HG03521 (cell line): ENCODE data around the gene RINL.

Experiments used
- ATAC-seq: cut with Tn5 transposase; IDR thresholded peaks from one replicate; pipeline ENCODE4 v1.9.1; 2021; ENCODE audit warnings: mild to moderate bottlenecking, moderate library complexity; ENCODE audit not compliant: unreplicated experiment

Gene RINL

DNA sequence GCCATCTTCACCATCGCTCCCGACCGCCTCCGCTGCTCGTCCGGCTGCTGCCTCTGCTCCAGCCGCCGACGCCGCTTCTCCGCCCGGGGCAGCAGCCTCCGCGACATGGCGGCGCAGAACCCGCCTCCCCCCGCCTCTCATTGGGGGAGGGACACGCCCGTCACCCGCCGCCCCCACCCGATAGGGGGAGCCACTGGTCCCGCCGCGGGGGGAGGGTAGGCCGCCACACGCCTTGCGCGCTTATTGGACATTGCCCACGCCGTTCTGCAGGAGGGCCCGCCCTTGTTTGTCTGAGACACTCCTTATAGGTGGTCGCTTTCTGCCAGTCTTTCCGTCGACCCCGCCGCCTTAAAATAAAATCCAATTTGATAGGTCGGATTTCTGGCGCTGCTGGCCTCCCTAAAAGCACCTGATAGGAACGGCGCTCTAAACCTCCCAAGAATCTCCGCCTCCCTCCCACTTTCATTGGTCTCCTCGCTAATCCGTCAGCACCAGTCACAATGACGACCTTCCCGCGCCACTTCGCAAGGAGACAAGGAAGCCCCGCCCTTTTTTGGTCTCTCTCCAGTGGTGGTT, 28.1 kb downstream of the RINL start, which contains the start of gene HNRNPL:
HNRNPL (minus strand) TSS at position 127 of the 576 bp plus-strand sequence; CDS start at position 107, 20 bp downstream.
- peak; percentile 52 for ATAC-seq

DNA sequence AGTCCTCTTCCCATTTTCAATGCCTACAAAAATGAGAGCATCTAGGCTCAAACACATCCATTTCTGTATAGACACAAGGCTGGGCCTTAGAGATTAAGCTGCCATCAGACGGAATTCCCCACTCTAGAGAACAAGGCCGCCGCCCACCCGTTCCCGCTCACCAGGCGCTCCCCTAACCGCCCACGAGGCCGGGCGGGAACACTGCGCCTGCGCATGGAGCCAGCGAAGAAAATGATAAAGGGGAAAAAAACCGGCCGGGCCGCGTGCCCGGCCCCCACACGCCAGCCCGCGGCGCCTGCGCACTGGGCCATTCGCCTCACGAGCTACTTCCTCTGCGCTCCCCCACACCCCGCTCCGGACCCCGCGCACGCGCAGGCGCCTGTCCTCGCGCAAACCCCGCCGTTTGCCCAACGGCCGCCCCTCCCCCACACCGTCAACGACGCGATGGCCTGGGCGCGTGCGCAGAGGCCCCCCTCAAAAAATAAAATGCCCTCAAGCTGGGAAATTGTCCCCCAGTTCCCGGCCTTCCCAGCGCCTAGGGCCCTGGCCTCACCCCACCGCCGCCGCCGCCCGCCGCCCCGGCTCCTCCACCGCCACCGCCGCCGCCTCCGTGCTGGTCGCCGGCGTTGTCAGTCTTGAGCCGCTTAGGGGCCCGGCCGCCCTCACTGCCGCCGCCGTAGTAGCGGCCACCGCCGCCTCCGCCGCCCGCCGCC, 28.8 kb downstream of the RINL start:
- ATAC-seq, result peak; percentile 31

DNA sequence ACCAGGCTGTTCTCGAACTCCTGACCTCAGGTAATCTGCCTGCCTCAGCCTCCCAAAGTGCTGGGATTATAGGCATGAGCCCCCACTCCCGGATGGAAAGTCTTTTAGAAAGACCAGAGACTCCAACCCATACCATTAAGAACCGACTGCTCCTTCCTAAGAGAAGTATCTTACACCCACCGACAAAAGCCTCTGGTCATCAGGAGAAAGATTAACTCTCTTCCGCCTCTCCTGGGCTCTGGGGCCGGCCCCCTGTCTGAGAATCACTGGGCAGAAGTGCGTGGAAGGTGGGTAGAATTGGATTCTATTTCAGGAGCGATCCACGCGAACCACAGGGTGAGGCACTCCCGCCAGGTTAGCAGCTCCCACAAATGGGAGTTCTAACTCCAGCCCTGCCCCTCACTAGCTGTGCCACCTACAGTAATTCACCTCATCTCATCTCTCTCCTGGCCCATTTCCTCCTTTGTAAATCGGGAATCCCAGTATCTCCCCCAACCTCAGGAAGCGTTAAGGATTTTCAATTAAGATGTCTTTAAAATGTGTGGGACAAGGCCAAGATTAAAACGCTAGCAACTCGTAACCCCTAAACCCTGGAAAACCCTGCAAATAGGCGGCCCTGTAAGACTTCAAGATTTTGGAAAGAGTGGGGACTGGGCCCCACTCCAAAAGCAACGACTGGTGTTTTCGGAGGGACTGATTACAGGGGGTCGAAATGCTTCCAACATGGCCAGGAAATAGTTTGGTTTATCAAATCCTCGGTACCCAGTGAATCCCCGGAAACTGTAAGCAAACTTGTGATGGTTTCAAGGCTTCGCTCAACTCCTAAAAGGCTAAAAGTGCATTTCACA, 29.6 kb downstream of the RINL start:
- ATAC-seq, result no peak

DNA sequence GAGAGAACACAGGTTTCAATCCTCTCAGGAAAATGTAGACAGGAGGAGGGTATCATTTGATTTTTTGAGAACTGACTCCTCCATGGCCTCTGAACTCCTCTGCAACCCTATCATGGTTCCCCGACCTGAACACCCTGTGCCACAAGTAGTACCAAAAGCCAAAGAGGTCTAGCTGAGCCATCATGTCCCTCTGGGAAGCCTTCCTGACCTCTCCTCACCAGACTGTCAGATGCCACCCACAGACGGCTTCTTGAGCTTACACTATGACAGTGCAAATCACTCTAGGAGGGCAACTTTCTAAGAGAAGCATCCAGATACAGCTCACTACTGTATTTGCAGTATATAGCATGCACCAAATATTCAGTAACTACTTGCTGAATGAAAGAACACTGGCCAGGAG, 32.0 kb downstream of the RINL start:
- no peak for ATAC-seq

DNA sequence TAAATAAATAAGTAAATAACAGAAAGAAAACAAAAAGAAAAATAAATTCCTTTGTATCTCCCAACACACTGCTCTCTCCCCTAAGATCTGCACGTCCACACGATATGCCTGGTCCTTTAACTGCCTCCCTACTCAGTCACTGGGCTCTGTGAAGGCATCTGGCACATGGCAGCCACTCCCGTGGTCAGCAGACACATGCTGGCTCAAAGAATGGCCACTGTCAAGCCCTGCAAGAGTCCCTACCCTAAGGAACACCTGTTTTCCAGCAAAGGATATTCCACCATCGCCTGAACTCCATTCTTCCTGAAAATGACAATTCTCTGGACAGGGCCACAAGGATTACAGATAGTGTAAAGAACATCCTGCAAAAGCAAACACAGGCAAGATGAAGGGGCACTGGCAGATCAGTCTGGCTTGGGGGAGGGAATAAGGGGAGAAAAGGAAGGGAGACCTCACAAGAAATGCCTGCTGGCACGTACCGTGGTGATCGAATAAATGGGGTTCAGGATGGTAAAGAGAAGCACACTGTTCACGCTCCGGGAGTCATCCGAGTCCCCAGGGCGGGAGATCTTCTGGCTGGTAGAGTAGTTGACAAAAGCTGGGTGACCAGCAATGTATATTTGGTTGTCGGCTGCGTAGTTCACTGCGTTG, 32.6 kb downstream of the RINL start:
- ATAC-seq, result no peak

DNA sequence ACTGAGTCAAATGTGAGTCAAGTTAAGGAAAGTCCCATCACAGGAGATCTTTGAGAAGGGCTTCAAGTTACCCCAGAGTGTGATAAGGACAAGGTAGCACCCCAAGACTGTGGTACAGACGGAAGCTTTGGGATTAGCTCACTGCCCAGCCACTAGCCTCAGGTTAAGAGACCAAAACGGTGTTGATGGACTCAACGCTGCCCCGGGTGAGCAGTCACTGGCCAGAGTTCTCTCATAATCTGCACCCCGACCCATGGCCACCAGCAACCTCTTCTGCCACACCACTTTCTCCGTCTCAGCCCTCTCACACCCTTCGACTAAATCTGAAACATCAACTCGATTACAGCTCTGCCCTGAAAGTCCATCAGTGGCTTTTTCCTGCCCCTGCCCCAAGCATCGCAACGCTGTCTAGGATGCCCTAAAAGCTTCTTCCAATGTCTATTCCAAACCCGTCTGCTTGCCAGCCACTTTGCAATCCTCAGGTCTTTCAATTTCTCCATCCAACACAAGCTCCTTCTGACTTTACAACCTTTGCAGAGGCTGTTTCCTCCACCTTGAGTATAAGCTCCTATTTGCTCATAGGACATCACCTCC, 33.9 kb downstream of the RINL start:
- ATAC-seq, result no peak

DNA sequence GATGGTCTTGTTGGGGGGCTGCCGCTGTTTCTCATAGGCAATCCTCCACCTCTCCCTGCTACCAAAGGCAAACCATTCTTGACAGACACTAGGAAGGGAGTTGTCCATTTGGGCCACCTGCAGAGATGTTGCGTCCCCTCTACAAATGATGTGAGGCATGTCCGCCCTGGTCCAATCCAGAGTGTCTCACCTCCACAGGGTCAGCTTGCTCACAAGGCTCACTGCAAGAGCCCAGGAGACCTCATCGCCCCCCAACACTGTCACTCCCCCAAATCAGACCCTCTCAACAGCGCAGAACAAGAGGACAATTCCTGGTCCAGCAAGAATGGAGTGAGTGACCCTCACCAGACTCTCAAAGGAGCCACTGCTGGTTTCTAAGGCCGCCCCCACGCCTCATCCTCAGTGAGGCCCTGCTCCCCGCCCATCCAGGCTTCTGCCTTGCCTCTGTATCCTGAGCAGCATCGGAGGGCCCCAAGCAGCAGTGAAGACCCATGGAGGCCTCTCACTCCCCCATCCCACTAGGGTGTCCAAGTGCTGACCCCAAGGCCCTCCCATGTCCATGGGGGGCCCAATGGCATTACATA, 34.8 kb downstream of the RINL start:
- ATAC-seq, result no peak

DNA sequence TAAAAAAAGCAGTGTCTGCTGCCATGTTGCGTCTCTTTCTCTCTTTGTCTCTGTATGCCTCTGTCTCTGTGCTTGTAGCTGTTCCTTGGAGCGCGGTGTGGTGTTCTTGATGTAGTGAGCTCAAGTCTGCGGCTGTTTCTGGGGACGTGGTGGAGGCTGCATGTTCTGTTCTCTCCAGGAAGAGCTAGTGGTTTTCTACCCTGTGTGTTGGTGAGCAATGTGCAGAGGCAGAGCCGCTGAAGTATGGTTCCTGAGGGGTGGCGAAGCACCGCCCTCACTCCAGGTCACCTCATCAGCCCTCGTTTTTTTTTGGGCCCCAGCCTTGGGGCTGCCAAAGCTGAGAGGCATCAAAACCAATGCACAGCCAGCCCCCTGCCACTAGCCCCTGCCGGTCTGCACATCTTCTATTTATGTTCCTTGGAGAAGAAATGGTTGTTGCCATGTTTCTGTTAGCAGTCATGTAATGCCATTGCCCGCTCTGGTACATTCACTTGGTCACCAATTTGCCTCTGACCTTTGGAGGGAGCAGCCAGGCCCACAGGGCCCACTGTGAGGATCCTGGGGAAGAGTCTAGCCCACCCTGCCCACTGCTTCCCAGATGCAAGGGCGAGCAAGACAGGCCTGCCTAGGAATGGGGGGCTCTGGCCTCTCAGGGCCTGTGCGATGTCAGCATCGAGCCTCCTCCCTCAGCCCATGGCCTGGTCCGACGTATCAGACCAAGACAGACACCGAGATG, 35.5 kb downstream of the RINL start:
- ATAC-seq, result no peak

DNA sequence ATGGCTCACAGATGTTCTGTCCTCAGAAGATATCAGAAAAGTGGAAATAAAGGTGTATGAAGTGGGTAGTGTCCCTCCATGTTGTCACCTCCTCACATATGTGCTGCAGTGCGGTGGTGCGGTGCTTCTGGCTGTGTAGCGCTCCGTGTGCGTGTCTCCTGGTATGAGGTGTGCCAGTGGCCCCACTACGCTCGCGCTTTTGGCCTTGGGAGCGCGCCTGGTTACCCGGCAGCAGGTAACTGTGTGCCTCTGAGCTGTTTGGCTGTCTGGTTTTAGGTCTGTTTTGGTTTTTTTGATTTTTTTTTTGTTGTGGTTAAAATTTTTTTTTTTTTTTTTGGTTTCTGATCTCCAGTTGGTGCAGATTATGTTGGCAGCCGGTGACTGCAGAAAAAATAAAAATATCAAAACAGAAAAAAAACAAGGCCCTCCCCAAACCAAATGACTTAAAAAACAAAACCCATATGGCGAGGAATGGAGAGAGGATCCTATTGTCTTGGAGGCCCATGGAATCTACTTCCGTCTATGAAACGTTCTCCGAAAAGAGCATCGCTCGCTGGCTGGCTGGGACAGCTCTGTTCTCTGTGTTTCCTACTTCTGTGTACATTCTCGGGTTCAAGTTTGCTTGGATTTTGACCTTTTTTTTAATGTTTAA, 36.2 kb downstream of the RINL start:
- ATAC-seq, result no peak

DNA sequence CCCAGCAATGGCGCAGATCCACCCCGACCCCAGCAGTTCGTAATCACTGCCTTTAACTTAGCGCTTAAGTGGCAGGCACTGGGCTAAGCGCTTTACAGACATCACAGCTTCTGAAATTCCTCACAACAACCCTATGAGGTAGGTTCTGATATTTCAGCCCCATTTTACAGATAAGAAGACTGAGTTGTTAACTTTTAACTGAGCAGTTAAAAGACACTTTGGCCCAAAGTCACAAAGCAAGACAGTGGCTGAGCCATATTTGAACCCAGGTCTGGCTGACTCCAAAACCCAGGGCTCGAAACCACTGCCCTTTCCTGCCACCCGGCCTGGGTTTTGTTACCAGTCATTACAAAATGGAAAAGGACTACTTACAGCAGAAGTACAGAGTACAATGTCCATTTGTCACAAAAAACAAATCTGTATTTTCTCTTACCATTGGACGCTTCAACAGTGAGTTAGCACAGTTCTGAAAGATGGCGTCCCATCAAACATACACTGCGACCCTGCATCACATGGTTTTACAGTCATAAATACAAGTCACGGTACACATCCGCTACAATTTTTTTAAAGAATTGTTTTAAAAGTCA, 36.8 kb downstream of the RINL start:
- ATAC-seq, result no peak

DNA sequence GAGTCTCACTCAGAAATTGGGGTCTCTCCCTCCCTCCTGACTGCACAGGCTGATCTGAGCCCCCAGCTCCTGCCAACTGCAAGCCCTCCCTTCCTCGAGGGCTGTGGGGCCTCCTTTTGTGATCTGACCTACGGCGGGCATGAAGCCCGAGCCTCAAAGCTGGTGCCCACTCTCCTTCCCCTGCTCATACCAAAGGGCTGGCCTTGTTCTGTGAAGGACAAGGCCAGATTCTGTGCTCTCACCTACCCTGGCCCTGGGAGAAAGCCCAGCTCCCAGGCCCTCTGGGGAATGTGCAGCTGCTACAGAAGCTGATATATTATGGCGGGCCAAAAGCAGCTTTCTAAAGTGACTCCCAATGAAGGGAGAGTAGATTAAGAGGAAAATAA, 37.5 kb downstream of the RINL start:
- ATAC-seq, result no peak

DNA sequence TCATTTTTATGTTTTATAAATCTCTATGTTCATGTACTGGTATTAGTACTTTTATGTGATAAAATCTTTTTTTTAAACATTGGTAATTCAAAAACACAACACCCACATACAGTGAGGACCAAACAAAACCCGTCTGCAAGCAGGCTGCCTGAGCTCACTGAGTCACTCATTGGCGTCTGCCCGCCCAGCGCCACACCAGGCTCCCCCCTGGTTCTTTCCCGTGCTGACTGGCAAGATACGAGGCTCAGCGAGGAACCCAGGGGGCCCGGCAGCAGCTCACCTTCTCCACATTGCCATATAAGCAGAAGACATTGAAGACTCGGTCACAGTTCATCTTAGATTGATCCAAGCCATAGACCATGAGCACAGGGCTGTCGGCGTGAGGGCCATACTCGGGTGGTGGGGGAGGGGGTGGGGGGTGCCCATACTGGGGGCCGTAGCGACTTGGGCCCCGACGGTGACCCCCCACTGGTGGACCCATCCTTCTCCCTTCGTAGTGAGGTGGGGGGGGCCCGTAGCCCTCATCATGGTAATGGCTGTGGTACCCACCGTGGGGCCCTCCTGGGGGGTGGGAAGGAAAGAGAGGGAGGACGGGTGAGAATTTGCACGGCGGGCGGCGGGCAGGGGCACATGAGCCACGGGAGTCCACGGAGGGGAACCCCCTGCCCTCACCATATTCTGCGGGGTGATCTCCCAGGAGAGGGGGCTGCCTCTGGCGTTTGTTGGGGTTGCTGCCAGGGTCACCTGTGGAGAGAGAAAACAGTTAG, 38.1 kb downstream of the RINL start:
- ATAC-seq, result no peak

DNA sequence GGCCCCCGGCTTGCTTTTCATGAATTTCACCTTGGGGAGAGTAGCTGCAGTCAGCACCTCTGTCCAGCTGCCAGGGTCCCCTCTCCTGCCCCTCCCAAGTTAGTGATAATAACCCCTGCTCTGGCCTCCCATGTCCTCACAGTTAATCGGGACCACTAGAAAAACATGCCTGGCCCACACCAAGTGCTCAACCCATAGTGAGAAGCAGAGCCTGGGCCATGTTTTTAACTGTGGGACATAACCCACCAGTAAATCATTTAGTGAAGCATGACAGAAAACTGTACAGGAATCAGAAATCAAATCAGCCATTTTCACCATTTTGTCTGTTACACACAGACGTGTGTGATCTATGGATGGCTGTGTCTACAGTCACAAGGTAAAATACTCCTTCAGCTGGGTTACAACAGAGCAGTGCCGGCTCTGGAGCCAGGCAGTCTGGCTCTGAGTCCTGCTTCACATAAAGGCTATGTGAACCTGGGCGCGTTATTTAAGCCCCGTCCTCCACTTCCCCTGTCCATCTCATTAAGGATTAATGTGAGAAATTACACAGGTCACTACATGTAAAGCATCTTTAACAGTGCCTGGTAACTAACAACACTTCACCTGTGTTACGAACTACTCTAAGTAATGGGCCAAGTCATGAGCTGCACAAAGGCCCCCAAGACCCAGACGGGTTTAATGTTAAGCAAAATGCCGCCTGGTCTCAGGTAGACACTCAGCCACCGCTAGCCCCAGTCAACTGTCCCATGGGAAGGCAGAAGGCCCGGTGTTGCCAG, 38.9 kb downstream of the RINL start:
- no peak for ATAC-seq

DNA sequence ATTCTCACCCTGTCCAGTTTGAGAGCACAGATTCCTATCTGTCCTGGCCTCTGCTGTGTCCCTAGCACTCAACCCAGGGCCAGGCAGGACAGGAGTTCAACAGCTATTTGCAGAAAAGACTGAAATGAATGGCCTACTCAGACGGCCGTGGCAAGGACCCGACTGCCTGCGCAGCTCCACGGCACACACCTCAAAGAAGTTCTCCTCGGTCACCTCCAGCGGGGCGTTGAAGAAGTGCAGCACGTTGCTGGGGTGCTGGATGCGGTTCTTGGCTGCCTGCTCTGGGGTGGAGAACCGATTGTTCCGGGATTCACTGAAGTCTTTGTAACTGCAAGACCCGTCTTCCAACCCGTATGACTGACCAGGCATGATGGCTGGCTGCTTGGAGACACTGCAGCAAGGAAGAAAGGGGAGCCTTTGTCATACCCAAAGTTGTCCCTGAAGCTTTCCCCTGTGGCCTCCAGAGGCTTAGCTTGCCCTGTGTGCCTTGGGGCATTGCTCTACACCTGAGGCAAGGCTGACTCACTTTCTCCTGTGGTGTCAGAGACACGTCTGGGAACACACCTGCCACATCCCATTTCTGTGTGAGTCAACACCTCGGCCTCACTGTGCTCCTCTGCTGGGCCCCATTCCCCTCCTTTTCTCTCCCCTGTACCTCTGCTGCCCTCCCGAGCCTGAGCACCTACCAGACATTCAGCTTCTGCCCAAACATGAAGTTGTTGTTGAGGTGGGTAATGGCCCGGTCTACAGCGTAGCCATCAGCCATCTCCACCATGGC, 39.7 kb downstream of the RINL start:
- no peak for ATAC-seq

DNA sequence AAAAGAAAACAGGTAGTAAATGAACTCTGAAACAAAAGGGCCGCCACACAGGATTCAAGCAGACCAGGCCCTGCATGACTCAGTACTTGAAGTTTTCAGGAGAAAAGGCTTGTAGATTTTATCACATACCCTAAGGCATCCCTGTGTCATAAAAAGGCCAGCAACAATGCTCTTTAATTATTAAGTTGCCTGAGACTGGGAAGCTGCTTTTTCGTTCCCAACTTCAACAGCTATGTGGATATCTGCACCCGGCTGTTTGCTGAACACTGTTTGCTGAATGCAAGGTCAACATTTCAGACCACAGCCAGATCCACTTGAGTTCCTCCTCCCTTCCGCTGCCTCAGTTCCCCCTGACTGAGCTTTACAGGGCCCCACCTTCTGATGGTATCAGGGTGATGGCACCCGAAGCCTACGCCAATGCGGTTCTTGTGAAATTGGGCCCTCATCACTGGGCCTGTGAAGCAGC, 40.4 kb downstream of the RINL start:
- no peak for ATAC-seq

DNA sequence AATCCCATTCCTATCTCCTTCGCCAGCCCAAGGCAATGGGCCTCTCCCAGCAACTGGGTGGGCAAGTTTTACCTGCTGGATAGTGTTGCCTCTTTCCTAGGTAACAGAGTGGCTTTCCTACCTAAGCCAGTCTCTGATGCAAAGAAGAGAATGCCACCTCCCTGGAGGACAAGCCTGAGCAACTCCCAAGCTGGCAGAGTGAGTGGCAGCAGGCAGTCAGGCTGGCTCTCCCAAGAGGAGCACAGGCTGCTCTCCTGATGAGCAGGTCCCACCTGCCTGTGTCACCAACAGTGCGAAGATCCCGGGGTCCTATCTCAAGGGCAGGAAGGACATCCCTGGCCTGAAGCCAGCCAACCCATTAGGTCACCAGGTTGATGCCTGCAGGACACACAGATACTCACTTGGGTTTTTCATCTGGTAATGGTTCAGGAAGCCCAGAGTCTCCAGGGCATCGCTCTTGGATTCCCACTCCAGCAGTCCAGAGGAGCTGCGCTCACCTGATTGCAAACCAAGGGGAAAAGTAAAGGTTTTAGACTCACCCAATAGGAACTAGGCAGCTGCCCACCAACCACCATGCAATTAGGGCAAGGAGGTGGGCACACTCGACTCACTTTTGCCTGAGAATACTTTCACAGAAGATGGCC, 41.0 kb downstream of the RINL start:
- no peak for ATAC-seq
